Measurements from ENCODE around the gene CDKN1A. TPM values are rescaled to one million over a fixed set of nuclear protein-coding genes. Genes with fewer than 3 reads are reported as not detected.

The CDKN1A gene
- total and polyA plus RNA-seq, 11 donors: 27.5 to 658 (median 99.8) TPM

- TF ChIP-seq POLR2A (IDR thresholded peaks at IDR 0.05) (no peak), CTCF (IDR thresholded peaks at IDR 0.05) (peak; percentile 36 to 60 (median 49))
- ATAC-seq (peak in 3 of 4 donors; percentile 49 to 75 (median 55)), DNase-seq (peak in 3 of 5 donors; percentile 42 to 68 (median 63))
- Histone ChIP-seq H3K27me3 (no peaks in the 10 kb centered on the region), H3K4me3 (no peak overlapping the region), H3K9me3 (no peaks in the 10 kb centered on the region), H3K36me3 (no peaks in the 10 kb centered on the region), H3K27ac (no peak overlapping the region), H3K4me1 (peaks cover 0 to 25% (median 5%) of the 10 kb centered on the region in 12 donors)
- 55 to 60% (median 57%) methylated on average over 13 of the region's 13 CpGs for WGBS, 4 donors
- intact Hi-C loops (cut with DNase I): loop anchor here in 3 of 10 donors (1.0 to 10.0 kb wide), 4 partner anchors 100 to 110 kb away; no protein-coding TSS in a partner anchor
Measured at GRCh38 chr6:36724514-36725390, 46.2 kb downstream of the CDKN1A start.

DNA sequence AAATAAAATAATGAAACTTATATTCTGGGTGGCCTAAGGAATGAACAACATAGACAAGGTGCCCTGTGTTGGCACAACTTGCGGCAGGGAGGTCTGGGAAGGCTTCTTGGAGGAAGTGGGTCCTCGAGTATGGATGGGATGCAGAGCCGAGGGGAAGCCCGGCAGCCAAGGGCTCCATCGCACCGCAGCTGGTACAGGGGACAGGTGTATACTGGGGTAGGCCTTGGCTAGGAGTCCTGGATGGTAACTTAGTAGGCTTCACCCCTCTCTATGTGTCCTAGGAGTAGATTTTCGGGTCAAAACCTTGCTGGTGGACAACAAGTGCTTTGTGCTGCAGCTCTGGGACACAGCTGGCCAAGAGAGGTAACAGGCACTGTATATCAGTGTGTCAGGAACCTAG, 47.1 kb downstream of the CDKN1A start:
- TF ChIP-seq POLR2A (IDR thresholded peaks at IDR 0.05) (no peak), CTCF (IDR thresholded peaks at IDR 0.05) (no peak)
- DNase-seq: peak in 1 of 5 donors; percentile 26
- Histone ChIP-seq H3K9me3 (no peaks in the 10 kb centered on the region), H3K27ac (no peak overlapping the region), H3K27me3 (no peaks in the 10 kb centered on the region), H3K4me1 (peaks cover 0 to 28% (median 5%) of the 10 kb centered on the region in 12 donors), H3K4me3 (no peak overlapping the region), H3K36me3 (no peaks in the 10 kb centered on the region)
- ATAC-seq: no peak
- intact Hi-C loops (cut with DNase I): loop anchor here in 2 of 10 donors (2.0 to 10.0 kb wide), 3 partner anchors 101 to 111 kb away; no protein-coding TSS in a partner anchor
- WGBS, 4 donors: 83 to 94% (median 92%) methylated on average over 7 of the region's 7 CpGs

DNA sequence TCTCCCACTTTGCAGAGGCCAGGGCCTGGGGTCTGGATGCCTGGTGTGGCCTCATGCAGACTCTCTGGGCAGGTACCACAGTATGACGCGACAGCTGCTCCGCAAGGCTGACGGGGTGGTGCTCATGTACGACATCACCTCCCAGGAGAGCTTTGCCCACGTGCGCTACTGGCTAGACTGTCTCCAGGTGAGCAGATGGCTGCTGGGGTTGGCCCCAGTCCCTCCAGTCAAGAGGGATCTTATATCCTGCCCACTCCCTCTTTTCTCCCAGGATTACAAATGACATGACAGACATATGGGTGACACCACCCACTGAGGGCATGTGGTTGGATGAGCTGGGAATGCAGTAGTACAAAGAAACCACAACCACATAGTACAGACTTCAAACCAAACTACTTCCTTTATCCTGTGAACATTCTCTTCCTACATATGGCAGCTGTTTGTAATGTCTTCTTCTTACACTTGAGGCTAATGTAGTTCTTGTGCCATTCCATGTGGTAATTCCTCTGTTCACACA, 49.0 kb downstream of the CDKN1A start:
- Histone ChIP-seq H3K27ac (no peak overlapping the region), H3K9me3 (no peaks in the 10 kb centered on the region), H3K36me3 (no peaks in the 10 kb centered on the region), H3K4me1 (peaks cover 0 to 28% (median 5%) of the 10 kb centered on the region in 12 donors), H3K4me3 (no peak overlapping the region), H3K27me3 (no peaks in the 10 kb centered on the region)
- ATAC-seq (no peak), DNase-seq (peak in 1 of 5 donors; percentile 52)
- WGBS, 4 donors: 89 to 93% (median 92%) methylated on average over 7 of the region's 7 CpGs
- TF ChIP-seq POLR2A (IDR thresholded peaks at IDR 0.05) (no peak), CTCF (IDR thresholded peaks at IDR 0.05) (no peak)
- intact Hi-C loops (cut with DNase I): loop anchor here in 1 of 10 donors (10.0 kb wide), 1 partner anchor 103 kb away; no protein-coding TSS in a partner anchor

Data from heart left ventricle (tissue), 16 donors.